CD14-positive monocyte (primary cell): Measurements from ENCODE around the gene SYT13. TPM values are rescaled to one million over a fixed set of nuclear protein-coding genes. Genes with fewer than 3 reads are reported as not detected.
A peak's percentile ranks its signal among the peaks of the same experiment; 100 is the strongest.

Experiments used
- DNase-seq, 3 donors: peaks; one replicate each; pipeline ENCODE4 v3.0.0-alpha.2; 2011 to 2022
- H2AFZ ChIP-seq: 2 replicates; pipeline ENCODE4 v1.6.0; 2012; ENCODE audit warnings: mild to moderate bottlenecking, low read depth, low read length, inconsistent platforms; ENCODE audit not compliant: insufficient read depth, poor library complexity, severe bottlenecking
- H3K27ac ChIP-seq, 2 donors: 1 replicate in 1 of 2; 2 replicates in 1 of 2; pipeline ENCODE4 v1.5.1; 2012 to 2013; ENCODE audit warnings: low read length in 2 of 2, control low read depth in 1 of 2, inconsistent platforms in 1 of 2, low read depth in 1 of 2, mild to moderate bottlenecking in 1 of 2
- H3K27me3 ChIP-seq, 2 donors: one replicate each; pipeline versions ENCODE4 v1.6.0 to v1.6.1; 2011 to 2013; ENCODE audit warnings: low read length in 2 of 2; ENCODE audit not compliant: control insufficient read depth in 2 of 2, insufficient read depth in 2 of 2
- H3K36me3 ChIP-seq, 2 donors: replicated peaks in 1 of 2; 1 replicate in 1 of 2; 2 replicates in 1 of 2; pipeline versions ENCODE4 v1.5.1 to v1.6.1; 2012 to 2013; ENCODE audit warnings: low read length in 2 of 2, control low read depth in 1 of 2, inconsistent platforms in 1 of 2, mild to moderate bottlenecking in 1 of 2; ENCODE audit not compliant: insufficient read depth in 2 of 2, control insufficient read depth in 1 of 2
- H3K4me1 ChIP-seq, 2 donors: 1 replicate in 1 of 2; 2 replicates in 1 of 2; pipeline versions ENCODE4 v1.5.1 to v1.6.1; 2012 to 2013; ENCODE audit warnings: low read length in 2 of 2, control low read depth in 1 of 2, inconsistent platforms in 1 of 2, mild to moderate bottlenecking in 1 of 2, moderate library complexity in 1 of 2; ENCODE audit not compliant: insufficient read depth in 2 of 2, control insufficient read depth in 1 of 2
- H3K4me2 ChIP-seq: replicated peaks from 2 replicates; pipeline ENCODE3; 2012; ENCODE audit warnings: low read length, moderate library complexity, mild to moderate bottlenecking; ENCODE audit not compliant: poor library complexity, severe bottlenecking; ENCODE audit errors: extremely low read depth
- H3K4me3 ChIP-seq, 3 experiments: fragments of 200-600 bp in 1 of 3; sonication (generic) in 1 of 3; replicated peaks in 1 of 3; 1 replicate in 2 of 3; 2 replicates in 1 of 3; pipeline ENCODE4 v1.5.1; 2011 to 2013; ENCODE audit warnings: low read length in 3 of 3, mild to moderate bottlenecking in 3 of 3, control low read depth in 2 of 3, low read depth in 2 of 3, inconsistent platforms in 1 of 3, moderate library complexity in 1 of 3
- H3K79me2 ChIP-seq: 2 replicates; pipeline ENCODE4 v1.6.0; 2012; ENCODE audit warnings: mild to moderate bottlenecking, control low read depth, inconsistent platforms, low read length, moderate library complexity; ENCODE audit not compliant: insufficient read depth
- H3K9ac ChIP-seq: 2 replicates; pipeline ENCODE4 v1.6.0; 2017; ENCODE audit warnings: low read length, mild to moderate bottlenecking; ENCODE audit not compliant: insufficient read depth, poor library complexity, severe bottlenecking
- H3K9me3 ChIP-seq, 2 donors: replicated peaks in 1 of 2; 1 replicate in 1 of 2; 2 replicates in 1 of 2; pipeline versions ENCODE4 v1.5.1 to v1.6.1; 2012 to 2013; ENCODE audit warnings: low read length in 2 of 2, control low read depth in 1 of 2; ENCODE audit not compliant: control insufficient read depth in 1 of 2, insufficient read depth in 1 of 2
- H4K20me1 ChIP-seq: 2 replicates; pipeline ENCODE4 v1.6.0; 2012; ENCODE audit warnings: mild to moderate bottlenecking, low read length, control low read depth, moderate library complexity; ENCODE audit not compliant: insufficient read depth
- H3K27ac Mint-ChIP-seq, 7 donors: one replicate each; pipeline ENCODE4 v1.8.0; 2020; ENCODE audit warnings: mild to moderate bottlenecking in 7 of 7, mixed read lengths in 7 of 7, moderate library complexity in 6 of 7, inconsistent platforms in 2 of 7
- H3K27me3 Mint-ChIP-seq, 3 donors: one replicate each; pipeline ENCODE4 v1.8.0; 2021 to 2022; ENCODE audit warnings: low read depth in 3 of 3, mild to moderate bottlenecking in 3 of 3, mixed read lengths in 3 of 3, moderate library complexity in 3 of 3, inconsistent platforms in 1 of 3
- H3K36me3 Mint-ChIP-seq, 2 donors: one replicate each; pipeline ENCODE4 v1.8.0; 2020; ENCODE audit warnings: mixed read lengths in 2 of 2, inconsistent platforms in 1 of 2, mild to moderate bottlenecking in 1 of 2
- H3K4me1 Mint-ChIP-seq: one replicate; pipeline ENCODE4 v1.8.0; 2020; ENCODE audit warnings: mild to moderate bottlenecking, mixed read lengths
- H3K4me3 Mint-ChIP-seq, 2 donors: one replicate each; pipeline ENCODE4 v1.8.0; 2020; ENCODE audit warnings: mild to moderate bottlenecking in 2 of 2, mixed read lengths in 2 of 2, moderate library complexity in 1 of 2
- H3K9me3 Mint-ChIP-seq, 7 donors: one replicate each; pipeline ENCODE4 v1.8.0; 2020 to 2022; ENCODE audit warnings: mixed read lengths in 7 of 7, mild to moderate bottlenecking in 6 of 7, moderate library complexity in 6 of 7, inconsistent platforms in 2 of 7
- WGBS: methylation state at CpG from one replicate; pipeline ENCODE4 v1.1.5; 2013; ENCODE audit warnings: missing lambda C conversion rate; ENCODE audit not compliant: insufficient coverage; 5-methylcytosine and 5-hydroxymethylcytosine counted together
- intact Hi-C, 2 donors: fragments of 100-400 bp; cut with micrococcal nuclease; formaldehyde crosslinking; loops; one replicate each; pipeline versions ENCODE4 v1.15.0 to v1.15.1; 2023
- polyA plus RNA-seq, 3 donors: library from polyadenylated mRNA; depleted of rRNA in 1 of 3; unstranded in 2 of 3; stranded (reverse) in 1 of 3; fragments of 300-500 nt in 2 of 3; fragments of >200 nt in 1 of 3; fragmentation: Illumina TruSeq in 2 of 3; gene quantifications; 1 replicate in 2 of 3; 2 replicates in 1 of 3; pipeline ENCODE4 v1.2.3, GENCODE V29; 2012 to 2021
- TF ChIP-seq, protein P1 (sequence below): fragments of 200-600 bp; IDR thresholded peaks from one replicate; pipeline ENCODE4 v1.8.0; 2022; ENCODE audit warnings: antibody characterized with exemption, mild to moderate bottlenecking

Gene SYT13
- polyA plus RNA-seq, 3 donors = not detected

GRCh38 chr11:45260071-45260470, 26.1 kb downstream of the SYT13 start:
- Histone ChIP-seq H3K4me1 (no peaks in the 10 kb centered on the region), H3K4me2 (no peak overlapping the region), H3K27ac (no peak overlapping the region), H3K27me3 (peaks cover 0 to 6% of the 10 kb centered on the region in 2 donors), H2AFZ (no peak overlapping the region), H3K4me3 (no peak overlapping the region), H3K9me3 (no peaks in the 10 kb centered on the region), H3K79me2 (no peaks in the 10 kb centered on the region), H4K20me1 (no peaks in the 10 kb centered on the region), H3K36me3 (no peaks in the 10 kb centered on the region), H3K9ac (no peak overlapping the region)
- H3K4me1 Mint-ChIP-seq = no peaks in the 10 kb centered on the region
- H3K36me3 Mint-ChIP-seq = no peaks in the 10 kb centered on the region
- H3K27me3 Mint-ChIP-seq = peaks cover 9 to 16% (median 9%) of the 10 kb centered on the region in 3 donors
- no peak overlapping the region for H3K27ac Mint-ChIP-seq
- intact Hi-C loops = no loop called here
- DNase-seq = no peak
- no peak overlapping the region for H3K4me3 Mint-ChIP-seq
- H3K9me3 Mint-ChIP-seq = peaks cover 0 to 6% (median 0%) of the 10 kb centered on the region in 7 donors
- TF ChIP-seq, protein P1, sequence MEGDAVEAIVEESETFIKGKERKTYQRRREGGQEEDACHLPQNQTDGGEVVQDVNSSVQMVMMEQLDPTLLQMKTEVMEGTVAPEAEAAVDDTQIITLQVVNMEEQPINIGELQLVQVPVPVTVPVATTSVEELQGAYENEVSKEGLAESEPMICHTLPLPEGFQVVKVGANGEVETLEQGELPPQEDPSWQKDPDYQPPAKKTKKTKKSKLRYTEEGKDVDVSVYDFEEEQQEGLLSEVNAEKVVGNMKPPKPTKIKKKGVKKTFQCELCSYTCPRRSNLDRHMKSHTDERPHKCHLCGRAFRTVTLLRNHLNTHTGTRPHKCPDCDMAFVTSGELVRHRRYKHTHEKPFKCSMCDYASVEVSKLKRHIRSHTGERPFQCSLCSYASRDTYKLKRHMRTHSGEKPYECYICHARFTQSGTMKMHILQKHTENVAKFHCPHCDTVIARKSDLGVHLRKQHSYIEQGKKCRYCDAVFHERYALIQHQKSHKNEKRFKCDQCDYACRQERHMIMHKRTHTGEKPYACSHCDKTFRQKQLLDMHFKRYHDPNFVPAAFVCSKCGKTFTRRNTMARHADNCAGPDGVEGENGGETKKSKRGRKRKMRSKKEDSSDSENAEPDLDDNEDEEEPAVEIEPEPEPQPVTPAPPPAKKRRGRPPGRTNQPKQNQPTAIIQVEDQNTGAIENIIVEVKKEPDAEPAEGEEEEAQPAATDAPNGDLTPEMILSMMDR = no peak

DNA sequence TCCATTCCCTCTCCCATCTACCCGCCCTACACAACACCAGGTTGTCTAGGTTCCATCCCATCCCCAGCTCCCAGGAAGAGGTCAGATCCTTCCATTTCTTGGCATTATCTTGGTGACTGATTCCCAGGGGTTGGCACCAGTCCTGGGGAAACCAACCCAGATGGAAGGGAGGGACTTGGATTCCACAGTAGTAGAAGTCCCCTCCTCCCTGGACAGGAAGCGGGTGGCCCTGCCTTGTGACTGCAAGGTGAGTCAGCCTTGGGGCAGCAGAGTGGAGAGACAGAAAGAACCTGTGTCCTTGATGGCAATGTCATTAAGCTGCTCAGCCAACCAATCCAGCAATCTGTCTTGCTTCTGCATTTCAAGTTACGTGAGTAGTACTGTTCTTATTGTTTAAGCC, 26.5 kb downstream of the SYT13 start:
- Histone ChIP-seq H4K20me1 (no peaks in the 10 kb centered on the region), H3K9ac (no peak overlapping the region), H3K4me1 (no peaks in the 10 kb centered on the region), H3K4me2 (no peak overlapping the region), H3K79me2 (no peaks in the 10 kb centered on the region), H3K27me3 (peaks cover 0 to 4% of the 10 kb centered on the region in 2 donors), H3K36me3 (no peaks in the 10 kb centered on the region), H3K27ac (no peak overlapping the region), H3K9me3 (no peaks in the 10 kb centered on the region), H3K4me3 (no peak overlapping the region), H2AFZ (no peak overlapping the region)
- intact Hi-C loops = no loop called here
- no peaks in the 10 kb centered on the region for H3K36me3 Mint-ChIP-seq
- H3K27me3 Mint-ChIP-seq = peaks cover 9 to 16% (median 9%) of the 10 kb centered on the region in 3 donors
- DNase-seq = no peak
- H3K27ac Mint-ChIP-seq = peak overlapping the region in 1 of 7 donors; percentile 65
- H3K4me3 Mint-ChIP-seq = no peak overlapping the region
- H3K4me1 Mint-ChIP-seq = no peaks in the 10 kb centered on the region
- peaks cover 0 to 2% (median 0%) of the 10 kb centered on the region in 7 donors for H3K9me3 Mint-ChIP-seq
- TF ChIP-seq, protein P1 = no peak
- WGBS = no CpG with 5 or more reads among the region's 3 CpGs
